ENCODE results near the gene NHSL1. TPM values are rescaled to one million over a fixed set of nuclear protein-coding genes. Genes with fewer than 3 reads are reported as not detected.
A peak's percentile ranks its signal among the peaks of the same experiment; 100 is the strongest.
"Not testable (repeated sequence)": the region's sequence is repeated elsewhere in the genome, so short reads cannot be mapped to it uniquely, and the experiment has no call there.

The NHSL1 gene
- total RNA-seq, 1 donor: 6.9 TPM

- Histone ChIP-seq H2AFZ (ENCODE audit: low read length) (peak overlapping the region; percentile 66), H3K4me2 (ENCODE audit: insufficient read depth, low read length) (peak overlapping the region; percentile 68)
- DNase-seq (ENCODE audit: insufficient read length, low spot score, missing footprints): no peak
These were observed 69.5 kb downstream of the NHSL1 start for GRCh38 chr6:138429761-138430160.

GRCh38 chr6:138428944-138429598, 70.2 kb downstream of the NHSL1 start:
- H3K27ac ChIP-seq (ENCODE audit: low read depth, low read length): no peak overlapping the region
- H4K20me1 ChIP-seq (ENCODE audit: insufficient read depth, low read length): no peaks in the 10 kb centered on the region
- TF ChIP-seq CTCF (IDR thresholded peaks at IDR 0.05; ENCODE audit: extremely low read depth, low read depth, low read length): peak; percentile 77
- H2AFZ ChIP-seq (ENCODE audit: low read length): peak overlapping the region; percentile 66
- DNase-seq (ENCODE audit: insufficient read length, low spot score, missing footprints): peak; percentile 74
- no peaks in the 10 kb centered on the region for H3K27me3 ChIP-seq (ENCODE audit: insufficient read depth, low read length)
- no peaks in the 10 kb centered on the region for H3K79me2 ChIP-seq (ENCODE audit: insufficient read depth, low read length)
- peaks cover 9% of the 10 kb centered on the region for H3K4me1 ChIP-seq (ENCODE audit: insufficient read depth, low read length)
- H3K4me3 ChIP-seq (ENCODE audit: insufficient read depth, low read length): peak overlapping the region; percentile 6
- no peaks in the 10 kb centered on the region for H3K9me3 ChIP-seq (ENCODE audit: low read depth, low read length)
- peak overlapping the region; percentile 68 for H3K4me2 ChIP-seq (ENCODE audit: insufficient read depth, low read length)
- H3K36me3 ChIP-seq (ENCODE audit: insufficient read depth, low read length): no peaks in the 10 kb centered on the region

More at GRCh38 chr6:138429761-138430160, 69.5 kb downstream of the NHSL1 start:
- H4K20me1 ChIP-seq (ENCODE audit: insufficient read depth, low read length): no peaks in the 10 kb centered on the region
- H3K27me3 ChIP-seq (ENCODE audit: insufficient read depth, low read length): no peaks in the 10 kb centered on the region
- no peaks in the 10 kb centered on the region for H3K79me2 ChIP-seq (ENCODE audit: insufficient read depth, low read length)
- TF ChIP-seq CTCF (IDR thresholded peaks at IDR 0.05; ENCODE audit: extremely low read depth, low read depth, low read length): no peak
- no peaks in the 10 kb centered on the region for H3K9me3 ChIP-seq (ENCODE audit: low read depth, low read length)
- no peak overlapping the region for H3K27ac ChIP-seq (ENCODE audit: low read depth, low read length)
- H3K4me3 ChIP-seq (ENCODE audit: insufficient read depth, low read length): peak overlapping the region; percentile 5
- peaks cover 9% of the 10 kb centered on the region for H3K4me1 ChIP-seq (ENCODE audit: insufficient read depth, low read length)
- no peaks in the 10 kb centered on the region for H3K36me3 ChIP-seq (ENCODE audit: insufficient read depth, low read length)

GRCh38 chr6:138427701-138428100, 71.6 kb downstream of the NHSL1 start:
- no peak overlapping the region for H3K27ac ChIP-seq (ENCODE audit: low read depth, low read length)
- H3K36me3 ChIP-seq (ENCODE audit: insufficient read depth, low read length): no peaks in the 10 kb centered on the region
- no peaks in the 10 kb centered on the region for H4K20me1 ChIP-seq (ENCODE audit: insufficient read depth, low read length)
- peaks cover 9% of the 10 kb centered on the region for H3K4me1 ChIP-seq (ENCODE audit: insufficient read depth, low read length)
- H3K79me2 ChIP-seq (ENCODE audit: insufficient read depth, low read length): no peaks in the 10 kb centered on the region
- no peak overlapping the region for H3K4me2 ChIP-seq (ENCODE audit: insufficient read depth, low read length)
- no peak for TF ChIP-seq CTCF (IDR thresholded peaks at IDR 0.05; ENCODE audit: extremely low read depth, low read depth, low read length)
- no peak for DNase-seq (ENCODE audit: insufficient read length, low spot score, missing footprints)
- no peaks in the 10 kb centered on the region for H3K27me3 ChIP-seq (ENCODE audit: insufficient read depth, low read length)
- H3K4me3 ChIP-seq (ENCODE audit: insufficient read depth, low read length): no peak overlapping the region
- no peaks in the 10 kb centered on the region for H3K9me3 ChIP-seq (ENCODE audit: low read depth, low read length)
- H2AFZ ChIP-seq (ENCODE audit: low read length): no peak overlapping the region

GRCh38 chr6:138426500-138427123, 72.7 kb downstream of the NHSL1 start:
- Histone ChIP-seq H3K27ac (ENCODE audit: low read depth, low read length) (no peak overlapping the region), H3K4me1 (ENCODE audit: insufficient read depth, low read length) (peaks cover 9% of the 10 kb centered on the region), H3K27me3 (ENCODE audit: insufficient read depth, low read length) (no peaks in the 10 kb centered on the region), H4K20me1 (ENCODE audit: insufficient read depth, low read length) (no peaks in the 10 kb centered on the region), H3K9me3 (ENCODE audit: low read depth, low read length) (no peaks in the 10 kb centered on the region), H3K36me3 (ENCODE audit: insufficient read depth, low read length) (no peaks in the 10 kb centered on the region), H3K4me2 (ENCODE audit: insufficient read depth, low read length) (no peak overlapping the region), H3K79me2 (ENCODE audit: insufficient read depth, low read length) (no peaks in the 10 kb centered on the region), H2AFZ (ENCODE audit: low read length) (no peak overlapping the region), H3K4me3 (ENCODE audit: insufficient read depth, low read length) (no peak overlapping the region)
- TF ChIP-seq CTCF (IDR thresholded peaks at IDR 0.05; ENCODE audit: extremely low read depth, low read depth, low read length): no peak
- DNase-seq (ENCODE audit: insufficient read length, low spot score, missing footprints): peak; percentile 71

- not testable (repeated sequence) for H3K27me3 ChIP-seq (ENCODE audit: insufficient read depth, low read length); H4K20me1 ChIP-seq (ENCODE audit: insufficient read depth, low read length); H3K4me2 ChIP-seq (ENCODE audit: insufficient read depth, low read length); H3K4me3 ChIP-seq (ENCODE audit: insufficient read depth, low read length); H3K9me3 ChIP-seq (ENCODE audit: low read depth, low read length); H3K79me2 ChIP-seq (ENCODE audit: insufficient read depth, low read length); H3K36me3 ChIP-seq (ENCODE audit: insufficient read depth, low read length); DNase-seq (ENCODE audit: insufficient read length, low spot score, missing footprints); H3K4me1 ChIP-seq (ENCODE audit: insufficient read depth, low read length); H3K27ac ChIP-seq (ENCODE audit: low read depth, low read length); H2AFZ ChIP-seq (ENCODE audit: low read length)
These were observed 74.0 kb downstream of the NHSL1 start for GRCh38 chr6:138425256-138425655.

Measured in osteoblast (primary cell).